Measurements from ENCODE around the gene BMF. TPM values are rescaled to one million over a fixed set of nuclear protein-coding genes. Genes with fewer than 3 reads are reported as not detected.

The BMF gene
- total RNA-seq, 1 experiment from 2014 or later: 13.2 TPM

DNA sequence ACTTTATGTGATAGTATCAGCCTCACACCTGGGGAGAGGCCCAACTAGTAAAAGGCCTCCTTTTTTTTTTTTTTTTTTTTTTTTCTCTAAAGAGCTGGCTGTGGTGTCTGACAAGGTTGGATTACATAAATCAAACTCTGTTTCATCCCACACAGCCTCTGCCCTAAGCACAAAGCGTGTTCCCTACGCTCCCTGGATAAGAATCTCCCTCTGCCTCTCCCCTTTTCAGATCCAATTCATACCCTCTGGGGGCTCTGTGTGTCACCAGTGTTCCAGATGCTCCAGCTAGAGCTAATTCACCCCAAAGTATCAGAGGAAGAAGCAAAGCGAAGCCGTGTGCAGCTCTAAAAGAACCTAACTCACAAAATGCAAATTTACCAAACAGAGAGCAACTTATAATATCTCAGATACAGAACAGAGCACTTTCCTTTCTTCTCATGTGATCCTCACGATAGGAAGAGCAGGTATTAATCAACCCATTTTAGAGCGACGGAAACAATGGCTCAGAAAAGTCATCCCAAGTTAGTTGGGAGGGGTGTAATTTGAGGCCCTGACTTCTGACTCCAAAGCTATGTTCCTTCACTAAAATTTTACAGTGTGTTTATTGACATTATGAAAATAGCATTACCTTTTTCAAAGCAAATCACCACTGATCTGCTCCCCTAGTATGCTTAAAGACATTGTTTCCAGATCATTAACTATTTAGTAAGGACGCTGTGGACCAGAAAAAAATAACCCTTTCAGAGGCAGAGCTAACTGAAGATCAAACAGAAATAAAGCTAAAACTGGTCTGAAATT lies 12.4 kb downstream of the BMF start:
- H3K9ac ChIP-seq (ENCODE audit: extremely low read depth, insufficient read length, low read length): no peak overlapping the region
- no peaks in the 10 kb centered on the region for H3K27me3 Mint-ChIP-seq (ENCODE audit: low read depth)
- TF ChIP-seq, protein P1, sequence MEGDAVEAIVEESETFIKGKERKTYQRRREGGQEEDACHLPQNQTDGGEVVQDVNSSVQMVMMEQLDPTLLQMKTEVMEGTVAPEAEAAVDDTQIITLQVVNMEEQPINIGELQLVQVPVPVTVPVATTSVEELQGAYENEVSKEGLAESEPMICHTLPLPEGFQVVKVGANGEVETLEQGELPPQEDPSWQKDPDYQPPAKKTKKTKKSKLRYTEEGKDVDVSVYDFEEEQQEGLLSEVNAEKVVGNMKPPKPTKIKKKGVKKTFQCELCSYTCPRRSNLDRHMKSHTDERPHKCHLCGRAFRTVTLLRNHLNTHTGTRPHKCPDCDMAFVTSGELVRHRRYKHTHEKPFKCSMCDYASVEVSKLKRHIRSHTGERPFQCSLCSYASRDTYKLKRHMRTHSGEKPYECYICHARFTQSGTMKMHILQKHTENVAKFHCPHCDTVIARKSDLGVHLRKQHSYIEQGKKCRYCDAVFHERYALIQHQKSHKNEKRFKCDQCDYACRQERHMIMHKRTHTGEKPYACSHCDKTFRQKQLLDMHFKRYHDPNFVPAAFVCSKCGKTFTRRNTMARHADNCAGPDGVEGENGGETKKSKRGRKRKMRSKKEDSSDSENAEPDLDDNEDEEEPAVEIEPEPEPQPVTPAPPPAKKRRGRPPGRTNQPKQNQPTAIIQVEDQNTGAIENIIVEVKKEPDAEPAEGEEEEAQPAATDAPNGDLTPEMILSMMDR (conservative IDR thresholded peaks at IDR 0.05): no peak
- H3K4me3 Mint-ChIP-seq: no peak overlapping the region; a peak in 2 of 5 replicates
- H4K20me1 ChIP-seq (ENCODE audit: control insufficient read depth, insufficient read depth, insufficient read length): no peaks in the 10 kb centered on the region
- no peak overlapping the region for H4K8ac ChIP-seq (replicated peaks; ENCODE audit: insufficient read length, low read depth, low read length)
- H3K79me2 ChIP-seq (ENCODE audit: insufficient read depth, low read length): no peaks in the 10 kb centered on the region
- H2BK20ac ChIP-seq (ENCODE audit: low read depth, low read length, poor library complexity, severe bottlenecking): no peak overlapping the region
- H2AK5ac ChIP-seq (ENCODE audit: insufficient read length, low read length): no peak overlapping the region
- no peak overlapping the region for H3K18ac ChIP-seq (ENCODE audit: insufficient read length, low read depth, low read length)
- H4K5ac ChIP-seq (ENCODE audit: insufficient read length, low read depth, low read length): no peak overlapping the region
- H3K14ac ChIP-seq (ENCODE audit: insufficient read depth, low read length): no peak overlapping the region
- no peaks in the 10 kb centered on the region for H3K9me3 ChIP-seq (ENCODE audit: control insufficient read depth, low read depth, low read length)
- no peaks in the 10 kb centered on the region for H3K23me2 ChIP-seq (ENCODE audit: insufficient read length, low read depth, low read length, poor library complexity, severe bottlenecking)
- no peak overlapping the region for H2BK15ac ChIP-seq (ENCODE audit: low read depth, low read length)
- H3K36me3 Mint-ChIP-seq (ENCODE audit: insufficient read depth in 1 of 3, low read depth in 3 of 3): peaks cover 11 to 52% (median 12%) of the 10 kb centered on the region in 3 experiments; a peak in 6 of 7 replicates
- H2BK5ac ChIP-seq (ENCODE audit: insufficient read length, low read length): no peak overlapping the region
- H3K27ac Mint-ChIP-seq: peak overlapping the region in 2 of 3 experiments; percentile 0 to 12; a peak in 3 of 7 replicates
- no peak for DNase-seq
- H3K56ac ChIP-seq (ENCODE audit: insufficient read length, low read depth, low read length): no peak overlapping the region
- no peak overlapping the region for H3T11ph ChIP-seq (ENCODE audit: low read length)
- H3K23ac ChIP-seq (ENCODE audit: insufficient read length, low read depth, low read length): no peak overlapping the region
- peaks cover 15% of the 10 kb centered on the region; the same call in 1 of the 2 replicates for H3K4me1 ChIP-seq (ENCODE audit: insufficient read depth, low read length)
- no peak overlapping the region for H2BK120ac ChIP-seq (ENCODE audit: low read depth, low read length, poor library complexity, severe bottlenecking)
- H3K79me1 ChIP-seq (ENCODE audit: insufficient read depth, low read depth, low read length, poor library complexity, severe bottlenecking): no peaks in the 10 kb centered on the region
- H3K27me3 ChIP-seq (ENCODE audit: insufficient read depth, low read length): no peaks in the 10 kb centered on the region
- H3K9me3 Mint-ChIP-seq: no peaks in the 10 kb centered on the region; a peak in 1 of 5 replicates
- peaks cover 81 to 91% of the 10 kb centered on the region in 2 experiments for H3K4me1 Mint-ChIP-seq
- no CpG with 5 or more reads among the region's 8 CpGs for WGBS (ENCODE audit: extremely low coverage, insufficient read length, low lambda C conversion rate)
- H3K4me2 ChIP-seq (ENCODE audit: insufficient read depth, insufficient read length, low read length): no peak overlapping the region
- H4K91ac ChIP-seq (ENCODE audit: insufficient read length, low read depth, low read length): no peak overlapping the region
- no peak overlapping the region for H2BK12ac ChIP-seq (ENCODE audit: insufficient read length, low read depth, low read length)
- H3K27ac ChIP-seq (ENCODE audit: insufficient read length, low read depth, low read length): no peak overlapping the region
- no peak overlapping the region for H3K4ac ChIP-seq (ENCODE audit: low read depth, low read length)
- no peak overlapping the region for H2AFZ ChIP-seq (ENCODE audit: low read length)

All from H9 (cell line).